HepG2 (cell line): Measurements from ENCODE around the gene GRHL1. TPM values are rescaled to one million over a fixed set of nuclear protein-coding genes. Genes with fewer than 3 reads are reported as not detected.

ENCODE experiments used
- DNMT1 ChIP-seq: sonication (generic); formaldehyde crosslinking; IDR thresholded peaks from 2 replicates; pipeline ENCODE4 v1.5.1; 2020; ENCODE audit warnings: mild to moderate bottlenecking, missing genetic modification reagents
- FOXO1 ChIP-seq: sonication (generic); formaldehyde crosslinking; IDR thresholded peaks from 2 replicates; pipeline ENCODE4 v1.4.0; 2020; ENCODE audit warnings: missing genetic modification reagents
- HMG20B ChIP-seq: conservative IDR thresholded peaks from 2 replicates; pipeline ENCODE4 v1.6.1; 2016; ENCODE audit warnings: missing genetic modification reagents, missing compliant biosample characterization
- HNF4A ChIP-seq: sonication (generic); formaldehyde crosslinking; IDR thresholded peaks from 2 replicates; pipeline ENCODE4 v1.4.0; 2020; ENCODE audit warnings: missing genetic modification reagents
- NFYB ChIP-seq: sonication (generic); formaldehyde crosslinking; IDR thresholded peaks from 2 replicates; pipeline ENCODE4 v1.4.0; 2020; ENCODE audit warnings: missing genetic modification reagents
- NKX3-1 ChIP-seq: sonication (generic); formaldehyde crosslinking; IDR thresholded peaks from 2 replicates; pipeline ENCODE4 v1.5.0; 2020; ENCODE audit warnings: missing genetic modification reagents
- SAFB2 ChIP-seq: sonication (generic); formaldehyde crosslinking; IDR thresholded peaks from 2 replicates; pipeline ENCODE4 v1.5.1; 2020; ENCODE audit warnings: missing genetic modification reagents, low read depth, mild to moderate bottlenecking, borderline replicate concordance
- SMYD3 ChIP-seq: sonication (generic); formaldehyde crosslinking; IDR thresholded peaks from 2 replicates; pipeline ENCODE4 v1.8.1; 2023; ENCODE audit warnings: mild to moderate bottlenecking, missing genetic modification reagents
- SRSF1 ChIP-seq: fragments of 200-400 bp; formaldehyde crosslinking; optimal IDR thresholded peaks from 2 replicates; pipeline ENCODE3; 2017; ENCODE audit warnings: mild to moderate bottlenecking, low read depth, low read length, moderate library complexity
- TEAD3 ChIP-seq: optimal IDR thresholded peaks from 2 replicates; pipeline ENCODE3; 2016; ENCODE audit warnings: borderline replicate concordance
- ZNF619 ChIP-seq: sonication (generic); formaldehyde crosslinking; IDR thresholded peaks from 2 replicates; pipeline ENCODE4 v1.4.0; 2020; ENCODE audit warnings: mild to moderate bottlenecking, missing genetic modification reagents
- ZNF652 ChIP-seq: IDR thresholded peaks from 2 replicates; pipeline ENCODE4 v1.6.1; 2016; ENCODE audit warnings: low read depth, borderline replicate concordance
- ZNF746 ChIP-seq: sonication (generic); formaldehyde crosslinking; IDR thresholded peaks from 2 replicates; pipeline ENCODE4 v1.8.0; 2022; ENCODE audit warnings: mild to moderate bottlenecking, missing genetic modification reagents
- ZNF768 ChIP-seq: sonication (generic); formaldehyde crosslinking; IDR thresholded peaks from 2 replicates; pipeline ENCODE4 v1.4.0; 2020; ENCODE audit warnings: missing genetic modification reagents
- polyA plus RNA-seq, 8 experiments: library from polyadenylated mRNA; depleted of rRNA in 3 of 8; stranded (reverse) in 7 of 8; unstranded in 1 of 8; fragments of >200 nt; fragmentation: Illumina TruSeq in 4 of 8; extraction: Trizol in 4 of 8; gene quantifications; 2 replicates each; pipeline versions ENCODE4 v1.2.1 to v1.2.3, GENCODE V29; 2011 to 2016; ENCODE audit warnings: low read depth in 4 of 8, missing spikeins in 1 of 8, mixed read lengths in 1 of 8; ENCODE audit not compliant: insufficient read depth in 1 of 8
- total RNA-seq, 5 experiments: library from RNA; depleted of rRNA; stranded (reverse); fragments of >200 nt; fragmentation: Illumina TruSeq; extraction: Trizol; gene quantifications; 2 replicates each; pipeline ENCODE4 v1.2.3, GENCODE V29; 2016; ENCODE audit warnings: low read depth in 1 of 5
- TF ChIP-seq, protein P1 (sequence below): sonication (generic); formaldehyde crosslinking; IDR thresholded peaks from 2 replicates; pipeline ENCODE4 v1.4.0; 2020; ENCODE audit warnings: missing genetic modification reagents
- TF ChIP-seq, protein P2 (sequence below): sonication (generic); formaldehyde crosslinking; IDR thresholded peaks from 2 replicates; pipeline ENCODE4 v1.4.0; 2020; ENCODE audit warnings: missing genetic modification reagents, borderline replicate concordance
- TF ChIP-seq, protein P3 (sequence below): sonication (generic); formaldehyde crosslinking; IDR thresholded peaks from 2 replicates; pipeline ENCODE4 v1.4.0; 2020; ENCODE audit warnings: missing genetic modification reagents
- TF ChIP-seq, protein P4 (sequence below): sonication (generic); formaldehyde crosslinking; IDR thresholded peaks from 2 replicates; pipeline ENCODE4 v1.8.1; 2023; ENCODE audit warnings: mild to moderate bottlenecking, missing genetic modification reagents

GRHL1 gene
- total and polyA plus RNA-seq, 2 of the 13 experiments (the other 11 are each of a cell fraction or from before 2014, with no cell fraction given): 9.3 to 12.0 TPM

- TF ChIP-seq, protein P1, sequence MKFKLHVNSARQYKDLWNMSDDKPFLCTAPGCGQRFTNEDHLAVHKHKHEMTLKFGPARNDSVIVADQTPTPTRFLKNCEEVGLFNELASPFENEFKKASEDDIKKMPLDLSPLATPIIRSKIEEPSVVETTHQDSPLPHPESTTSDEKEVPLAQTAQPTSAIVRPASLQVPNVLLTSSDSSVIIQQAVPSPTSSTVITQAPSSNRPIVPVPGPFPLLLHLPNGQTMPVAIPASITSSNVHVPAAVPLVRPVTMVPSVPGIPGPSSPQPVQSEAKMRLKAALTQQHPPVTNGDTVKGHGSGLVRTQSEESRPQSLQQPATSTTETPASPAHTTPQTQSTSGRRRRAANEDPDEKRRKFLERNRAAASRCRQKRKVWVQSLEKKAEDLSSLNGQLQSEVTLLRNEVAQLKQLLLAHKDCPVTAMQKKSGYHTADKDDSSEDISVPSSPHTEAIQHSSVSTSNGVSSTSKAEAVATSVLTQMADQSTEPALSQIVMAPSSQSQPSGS: peak; percentile 22; the same call in 1 of the 2 replicates
- TF ChIP-seq SAFB2 (CRISPR knock-in tag): 0 out of 2 replicates have a peak, but pooled peaks have one; percentile 7
- TF ChIP-seq ZNF652: no peak
- TF ChIP-seq, protein P2, sequence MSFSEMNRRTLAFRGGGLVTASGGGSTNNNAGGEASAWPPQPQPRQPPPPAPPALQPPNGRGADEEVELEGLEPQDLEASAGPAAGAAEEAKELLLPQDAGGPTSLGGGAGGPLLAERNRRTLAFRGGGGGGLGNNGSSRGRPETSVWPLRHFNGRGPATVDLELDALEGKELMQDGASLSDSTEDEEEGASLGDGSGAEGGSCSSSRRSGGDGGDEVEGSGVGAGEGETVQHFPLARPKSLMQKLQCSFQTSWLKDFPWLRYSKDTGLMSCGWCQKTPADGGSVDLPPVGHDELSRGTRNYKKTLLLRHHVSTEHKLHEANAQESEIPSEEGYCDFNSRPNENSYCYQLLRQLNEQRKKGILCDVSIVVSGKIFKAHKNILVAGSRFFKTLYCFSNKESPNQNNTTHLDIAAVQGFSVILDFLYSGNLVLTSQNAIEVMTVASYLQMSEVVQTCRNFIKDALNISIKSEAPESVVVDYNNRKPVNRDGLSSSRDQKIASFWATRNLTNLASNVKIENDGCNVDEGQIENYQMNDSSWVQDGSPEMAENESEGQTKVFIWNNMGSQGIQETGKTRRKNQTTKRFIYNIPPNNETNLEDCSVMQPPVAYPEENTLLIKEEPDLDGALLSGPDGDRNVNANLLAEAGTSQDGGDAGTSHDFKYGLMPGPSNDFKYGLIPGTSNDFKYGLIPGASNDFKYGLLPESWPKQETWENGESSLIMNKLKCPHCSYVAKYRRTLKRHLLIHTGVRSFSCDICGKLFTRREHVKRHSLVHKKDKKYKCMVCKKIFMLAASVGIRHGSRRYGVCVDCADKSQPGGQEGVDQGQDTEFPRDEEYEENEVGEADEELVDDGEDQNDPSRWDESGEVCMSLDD: 0 out of 2 replicates have a peak, but pooled peaks have one; percentile 30
- TF ChIP-seq SRSF1: peak; percentile 48
- TF ChIP-seq NKX3-1 (CRISPR knock-in tag): peak; percentile 15; the same call in 1 of the 2 replicates
- TF ChIP-seq DNMT1 (CRISPR knock-in tag): no peak
- peak; percentile 39; the same call in 1 of the 2 replicates for TF ChIP-seq ZNF768 (CRISPR knock-in tag)
- TF ChIP-seq SMYD3 (CRISPR knock-in tag): 0 out of 2 replicates have a peak, but pooled peaks have one; percentile 41
- TF ChIP-seq, protein P3, sequence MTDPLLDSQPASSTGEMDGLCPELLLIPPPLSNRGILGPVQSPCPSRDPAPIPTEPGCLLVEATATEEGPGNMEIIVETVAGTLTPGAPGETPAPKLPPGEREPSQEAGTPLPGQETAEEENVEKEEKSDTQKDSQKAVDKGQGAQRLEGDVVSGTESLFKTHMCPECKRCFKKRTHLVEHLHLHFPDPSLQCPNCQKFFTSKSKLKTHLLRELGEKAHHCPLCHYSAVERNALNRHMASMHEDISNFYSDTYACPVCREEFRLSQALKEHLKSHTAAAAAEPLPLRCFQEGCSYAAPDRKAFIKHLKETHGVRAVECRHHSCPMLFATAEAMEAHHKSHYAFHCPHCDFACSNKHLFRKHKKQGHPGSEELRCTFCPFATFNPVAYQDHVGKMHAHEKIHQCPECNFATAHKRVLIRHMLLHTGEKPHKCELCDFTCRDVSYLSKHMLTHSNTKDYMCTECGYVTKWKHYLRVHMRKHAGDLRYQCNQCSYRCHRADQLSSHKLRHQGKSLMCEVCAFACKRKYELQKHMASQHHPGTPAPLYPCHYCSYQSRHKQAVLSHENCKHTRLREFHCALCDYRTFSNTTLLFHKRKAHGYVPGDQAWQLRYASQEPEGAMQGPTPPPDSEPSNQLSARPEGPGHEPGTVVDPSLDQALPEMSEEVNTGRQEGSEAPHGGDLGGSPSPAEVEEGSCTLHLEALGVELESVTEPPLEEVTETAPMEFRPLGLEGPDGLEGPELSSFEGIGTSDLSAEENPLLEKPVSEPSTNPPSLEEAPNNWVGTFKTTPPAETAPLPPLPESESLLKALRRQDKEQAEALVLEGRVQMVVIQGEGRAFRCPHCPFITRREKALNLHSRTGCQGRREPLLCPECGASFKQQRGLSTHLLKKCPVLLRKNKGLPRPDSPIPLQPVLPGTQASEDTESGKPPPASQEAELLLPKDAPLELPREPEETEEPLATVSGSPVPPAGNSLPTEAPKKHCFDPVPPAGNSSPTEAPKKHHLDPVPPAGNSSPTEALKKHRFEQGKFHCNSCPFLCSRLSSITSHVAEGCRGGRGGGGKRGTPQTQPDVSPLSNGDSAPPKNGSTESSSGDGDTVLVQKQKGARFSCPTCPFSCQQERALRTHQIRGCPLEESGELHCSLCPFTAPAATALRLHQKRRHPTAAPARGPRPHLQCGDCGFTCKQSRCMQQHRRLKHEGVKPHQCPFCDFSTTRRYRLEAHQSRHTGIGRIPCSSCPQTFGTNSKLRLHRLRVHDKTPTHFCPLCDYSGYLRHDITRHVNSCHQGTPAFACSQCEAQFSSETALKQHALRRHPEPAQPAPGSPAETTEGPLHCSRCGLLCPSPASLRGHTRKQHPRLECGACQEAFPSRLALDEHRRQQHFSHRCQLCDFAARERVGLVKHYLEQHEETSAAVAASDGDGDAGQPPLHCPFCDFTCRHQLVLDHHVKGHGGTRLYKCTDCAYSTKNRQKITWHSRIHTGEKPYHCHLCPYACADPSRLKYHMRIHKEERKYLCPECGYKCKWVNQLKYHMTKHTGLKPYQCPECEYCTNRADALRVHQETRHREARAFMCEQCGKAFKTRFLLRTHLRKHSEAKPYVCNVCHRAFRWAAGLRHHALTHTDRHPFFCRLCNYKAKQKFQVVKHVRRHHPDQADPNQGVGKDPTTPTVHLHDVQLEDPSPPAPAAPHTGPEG (CRISPR knock-in tag): peak; percentile 98
- peak; percentile 83; the same call in 1 of the 2 replicates for TF ChIP-seq ZNF619 (CRISPR knock-in tag)
- peak; percentile 14; the same call in 1 of the 2 replicates for TF ChIP-seq HNF4A (CRISPR knock-in tag)
- TF ChIP-seq ZNF746 (CRISPR knock-in tag): peak; percentile 45; the same call in 1 of the 2 replicates
- peak; percentile 73 for TF ChIP-seq NFYB (CRISPR knock-in tag)
- TF ChIP-seq TEAD3 (CRISPR knock-in tag): peak; percentile 16
- TF ChIP-seq, protein P4, sequence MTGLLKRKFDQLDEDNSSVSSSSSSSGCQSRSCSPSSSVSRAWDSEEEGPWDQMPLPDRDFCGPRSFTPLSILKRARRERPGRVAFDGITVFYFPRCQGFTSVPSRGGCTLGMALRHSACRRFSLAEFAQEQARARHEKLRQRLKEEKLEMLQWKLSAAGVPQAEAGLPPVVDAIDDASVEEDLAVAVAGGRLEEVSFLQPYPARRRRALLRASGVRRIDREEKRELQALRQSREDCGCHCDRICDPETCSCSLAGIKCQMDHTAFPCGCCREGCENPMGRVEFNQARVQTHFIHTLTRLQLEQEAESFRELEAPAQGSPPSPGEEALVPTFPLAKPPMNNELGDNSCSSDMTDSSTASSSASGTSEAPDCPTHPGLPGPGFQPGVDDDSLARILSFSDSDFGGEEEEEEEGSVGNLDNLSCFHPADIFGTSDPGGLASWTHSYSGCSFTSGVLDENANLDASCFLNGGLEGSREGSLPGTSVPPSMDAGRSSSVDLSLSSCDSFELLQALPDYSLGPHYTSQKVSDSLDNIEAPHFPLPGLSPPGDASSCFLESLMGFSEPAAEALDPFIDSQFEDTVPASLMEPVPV (CRISPR knock-in tag): peak; percentile 62; the same call in 1 of the 2 replicates
- peak; percentile 19 for TF ChIP-seq FOXO1 (CRISPR knock-in tag)
- TF ChIP-seq HMG20B: no peak
These were observed at the start of gene GRHL1 (continued) for GRCh38 chr2:9951522-9952285.
